GM19463 (cell line): Measurements from ENCODE around the gene ZMYM1.
"Not testable (repeated sequence)": the region's sequence is repeated elsewhere in the genome, so short reads cannot be mapped to it uniquely, and the experiment has no call there.

Source experiments
- ATAC-seq: cut with Tn5 transposase; IDR thresholded peaks from one replicate; pipeline ENCODE4 v1.9.1; 2021; ENCODE audit warnings: mild to moderate bottlenecking, moderate library complexity; ENCODE audit not compliant: unreplicated experiment

Gene ZMYM1

DNA sequence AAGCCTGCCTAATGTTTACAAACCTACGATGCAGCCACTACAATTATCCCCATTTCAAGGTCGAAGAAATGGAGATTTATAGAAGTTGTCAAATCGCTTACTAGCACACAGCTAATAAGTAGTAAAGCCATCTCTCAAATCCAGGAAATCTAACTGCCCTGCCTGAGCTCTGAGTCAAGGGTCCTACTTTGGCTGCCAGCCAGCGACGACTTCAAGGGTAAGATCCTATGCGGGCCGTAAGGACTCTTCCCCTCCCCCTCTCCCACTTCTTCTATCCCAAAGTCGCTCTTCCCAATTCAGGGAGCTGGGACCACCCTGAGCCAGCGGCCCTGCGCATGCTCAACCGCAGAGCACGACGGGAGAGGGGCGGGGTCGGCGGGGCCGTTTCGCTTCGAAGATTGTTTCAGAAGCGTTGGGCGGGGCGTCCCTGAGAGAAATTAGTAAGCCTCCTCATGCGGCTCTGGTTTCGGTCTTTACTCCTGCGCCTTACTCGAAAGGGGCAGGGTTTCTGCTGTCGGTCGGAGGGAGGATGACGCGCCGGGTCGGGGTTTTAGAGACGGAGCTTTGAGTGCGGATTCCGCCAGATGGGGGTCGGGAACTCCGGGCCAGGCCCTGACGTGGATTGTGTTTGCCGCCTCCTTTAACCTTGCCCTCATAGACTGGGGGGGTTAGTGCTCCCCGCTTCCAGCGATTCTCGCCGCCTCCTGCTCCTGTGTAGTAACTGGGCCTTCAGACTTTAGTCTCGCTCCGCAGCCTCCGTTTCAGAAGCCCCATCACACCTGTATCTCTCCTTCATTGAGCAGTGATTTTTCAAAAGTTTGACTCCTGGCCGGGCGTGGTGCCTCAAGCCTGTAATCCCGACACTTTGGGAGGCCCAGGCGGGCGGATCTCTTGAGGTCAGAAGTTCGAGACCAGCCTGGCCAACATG, at the start of gene ZMYM1:
TSS of gene ZMYM1 (plus strand) at position 383 of the 928 bp plus-strand sequence. CDS start 14,603 bp downstream, outside the sequence.
- peak; percentile 98 for ATAC-seq

DNA sequence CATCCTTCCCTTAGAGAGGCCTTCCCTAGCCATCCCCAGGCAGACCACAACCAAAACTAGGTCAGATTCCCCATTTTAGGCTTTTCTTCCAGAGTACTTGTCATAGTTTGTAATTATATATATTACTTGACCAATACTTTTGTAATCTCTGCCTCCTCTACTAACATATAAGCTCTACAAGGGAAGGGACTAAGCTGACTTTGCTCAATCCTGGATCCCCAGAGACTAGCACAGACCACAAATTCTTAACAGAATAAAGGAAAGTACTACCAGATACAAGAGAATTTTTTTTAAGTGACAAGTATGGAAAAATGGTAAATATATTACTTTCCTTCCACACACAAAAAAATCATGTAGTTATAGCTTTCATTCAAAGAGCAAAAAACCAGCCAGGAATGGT, 49.4 kb upstream of the ZMYM1 start:
- no peak for ATAC-seq

DNA sequence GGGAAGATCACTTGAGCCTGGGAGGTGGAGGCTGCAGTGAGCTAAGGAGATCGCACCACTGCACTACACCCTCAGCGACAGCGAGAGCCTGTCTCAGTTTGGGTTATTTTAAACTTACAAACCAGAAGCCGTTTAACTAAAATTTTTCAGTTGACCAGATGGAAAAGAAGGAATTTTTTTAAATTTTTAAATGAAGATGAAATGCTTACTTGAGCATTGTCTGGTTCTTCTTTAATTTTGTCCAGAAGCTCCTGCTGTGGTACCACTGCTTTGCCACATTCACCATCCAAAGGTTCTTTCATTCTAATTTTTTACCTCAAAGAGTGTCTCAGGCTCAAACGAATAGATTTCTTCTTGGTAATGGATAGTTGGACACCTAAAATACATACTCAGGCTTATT, 48.8 kb upstream of the ZMYM1 start:
- ATAC-seq, result no peak

DNA sequence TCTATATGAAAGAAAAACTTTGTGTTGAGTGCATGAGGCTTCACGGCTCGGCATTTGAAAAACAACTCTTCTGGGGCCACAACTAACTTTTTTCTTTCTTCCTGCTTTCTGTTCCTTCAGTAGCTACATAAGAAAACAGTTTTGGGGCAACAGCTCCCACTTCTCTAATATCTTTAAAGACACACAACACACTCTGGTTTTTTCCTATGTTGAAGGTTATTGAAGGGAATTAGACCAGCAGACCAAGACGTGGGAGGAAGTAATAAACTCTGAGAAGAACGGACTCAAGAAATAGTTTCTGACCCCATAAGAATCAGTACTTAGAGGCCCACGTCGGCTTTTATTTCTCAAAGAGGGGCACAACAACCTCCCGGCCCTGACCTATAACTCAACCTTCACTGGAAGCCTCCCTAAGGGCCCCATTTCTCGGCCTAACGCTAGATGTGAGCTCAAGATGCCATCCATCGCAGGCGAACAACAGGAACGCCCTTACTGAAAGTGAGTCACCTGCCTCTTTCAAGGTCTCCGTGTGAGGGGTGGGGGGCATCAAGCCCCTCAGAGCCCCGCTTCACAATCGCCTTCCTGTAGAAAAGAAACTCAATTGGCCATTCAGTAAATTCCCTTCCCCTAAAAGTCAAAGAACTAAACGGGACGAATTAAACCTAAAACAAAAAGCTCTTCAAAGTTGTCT, 48.3 kb upstream of the ZMYM1 start:
- peak; percentile 27 for ATAC-seq

DNA sequence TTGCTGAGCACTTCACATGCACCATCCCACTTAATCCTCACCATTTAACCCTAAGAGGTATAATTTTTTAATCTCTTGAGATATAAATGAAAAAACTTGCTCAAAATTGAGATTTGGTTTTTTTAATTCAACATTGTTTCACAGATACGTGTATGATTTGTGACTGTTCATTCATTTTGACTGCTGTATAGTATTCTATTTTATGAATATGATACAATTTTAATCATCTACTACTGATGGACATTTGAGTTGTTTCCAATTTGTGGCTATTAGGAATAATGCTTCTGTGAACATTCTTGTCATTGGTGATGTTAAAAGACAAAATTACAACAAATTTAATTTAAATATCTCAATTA, 46.8 kb upstream of the ZMYM1 start:
- no peak for ATAC-seq

DNA sequence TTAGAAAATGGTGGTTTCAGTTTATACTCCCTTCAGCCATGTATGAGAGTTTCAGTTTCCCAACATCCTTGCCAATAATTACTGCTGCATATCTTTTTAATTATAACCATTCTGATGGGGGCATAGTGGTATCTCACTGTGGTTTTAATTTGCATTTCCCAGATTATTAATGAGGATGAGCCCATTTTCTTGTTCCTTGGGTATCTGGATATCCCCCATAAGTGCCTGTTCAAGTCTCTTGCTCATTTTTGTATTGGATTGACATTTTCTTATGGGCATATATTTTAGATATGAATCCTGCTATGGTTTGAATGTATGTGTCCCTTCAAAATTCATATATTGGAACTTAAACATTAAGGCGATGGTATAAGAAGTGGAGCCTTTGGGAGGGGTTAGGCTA, 45.8 kb upstream of the ZMYM1 start:
- ATAC-seq, result no peak

DNA sequence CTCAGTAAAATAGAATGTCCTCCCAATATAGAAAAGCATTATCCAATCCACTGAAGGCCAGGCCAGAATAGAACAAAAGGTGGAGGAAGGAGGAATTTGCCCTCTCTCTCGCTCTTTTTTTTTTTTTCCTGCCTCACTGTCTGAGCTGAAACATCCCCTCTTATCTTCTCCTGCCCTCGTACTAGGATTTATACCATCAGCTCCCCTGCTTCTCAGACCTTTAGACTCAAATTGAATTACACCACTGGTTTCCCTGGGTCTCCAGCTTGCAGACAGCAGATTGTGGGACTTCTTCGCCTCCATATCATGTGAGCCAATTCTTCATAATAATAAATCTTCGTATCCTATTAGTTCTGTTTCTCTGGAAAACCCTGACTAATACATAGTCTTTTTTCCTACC, 42.6 kb upstream of the ZMYM1 start:
- no peak for ATAC-seq

DNA sequence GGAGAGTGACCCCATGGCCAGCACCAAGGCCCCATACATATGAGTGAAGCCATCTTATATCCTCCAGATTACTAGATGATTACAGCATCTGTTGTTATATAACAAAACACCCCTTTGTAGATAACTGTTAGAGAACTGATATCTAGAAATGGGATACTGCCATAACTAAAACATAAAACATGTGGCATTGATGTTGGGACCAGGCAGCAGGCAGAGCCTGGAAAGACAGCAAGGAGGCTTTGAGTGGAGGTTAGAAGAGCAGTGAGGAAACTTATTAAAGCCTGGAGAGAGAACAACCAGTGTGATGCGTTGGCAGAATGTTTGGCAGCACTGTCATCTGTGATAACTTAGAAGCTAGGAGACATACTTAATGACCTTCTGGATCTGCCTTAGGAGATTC, 42.0 kb upstream of the ZMYM1 start:
- ATAC-seq, result no peak

DNA sequence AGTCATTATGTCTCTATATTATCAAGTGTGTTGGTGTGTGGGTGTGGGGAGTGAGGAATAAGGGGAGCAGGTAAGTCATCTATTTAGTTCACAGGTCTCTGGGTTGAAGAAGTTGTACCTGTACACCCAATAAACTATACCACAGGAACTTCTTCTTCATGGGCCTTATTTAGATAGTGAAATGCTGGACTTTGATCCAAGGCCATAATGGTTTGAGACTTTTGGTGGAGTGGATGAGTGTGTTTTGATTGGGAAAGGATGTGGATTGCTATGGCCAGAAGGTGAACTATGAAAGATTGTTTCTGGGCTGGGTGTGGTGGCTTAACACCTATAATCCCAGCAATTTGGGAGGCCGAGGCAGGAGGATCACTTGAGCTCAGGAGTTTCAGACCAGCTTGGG, 40.5 kb upstream of the ZMYM1 start:
- ATAC-seq, result no peak

DNA sequence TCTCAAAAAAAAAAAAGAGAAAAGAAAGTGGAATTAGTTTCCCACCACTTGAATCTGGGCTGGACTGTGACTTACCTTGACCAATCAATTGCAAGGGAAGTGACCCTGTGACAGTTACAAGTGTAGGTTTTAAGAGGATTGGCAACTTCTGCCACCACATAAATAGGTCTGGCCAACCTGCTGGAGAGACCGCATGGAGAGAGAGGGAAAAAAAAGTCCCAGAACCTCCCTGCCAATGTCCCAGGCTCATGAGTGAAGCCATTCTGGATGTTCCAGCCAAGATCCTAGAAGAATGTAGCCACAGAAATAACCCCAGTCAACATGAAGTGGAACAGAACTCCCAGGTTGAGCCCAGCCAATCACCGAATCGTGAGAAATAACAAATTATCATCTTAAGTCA, 35.7 kb upstream of the ZMYM1 start:
- ATAC-seq, result no peak

DNA sequence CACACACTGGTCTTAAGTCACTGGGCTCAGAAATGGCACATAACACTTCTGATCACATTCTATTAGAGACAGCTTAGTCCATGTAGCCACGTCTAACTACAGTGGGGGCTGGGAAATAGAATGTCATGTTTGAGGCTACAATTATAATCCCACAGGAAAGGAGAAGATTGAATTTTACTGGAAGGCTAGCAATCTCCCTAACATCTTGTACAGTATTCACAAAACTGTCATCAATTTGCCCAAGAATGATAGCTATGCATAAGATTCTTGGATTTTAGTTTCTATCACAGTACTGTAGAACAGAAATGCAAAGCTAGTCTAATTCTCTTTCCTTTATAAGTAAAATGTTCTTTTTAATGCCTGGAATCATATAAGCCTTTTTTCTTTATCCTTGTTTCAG, 34.8 kb upstream of the ZMYM1 start:
- ATAC-seq, result no peak

DNA sequence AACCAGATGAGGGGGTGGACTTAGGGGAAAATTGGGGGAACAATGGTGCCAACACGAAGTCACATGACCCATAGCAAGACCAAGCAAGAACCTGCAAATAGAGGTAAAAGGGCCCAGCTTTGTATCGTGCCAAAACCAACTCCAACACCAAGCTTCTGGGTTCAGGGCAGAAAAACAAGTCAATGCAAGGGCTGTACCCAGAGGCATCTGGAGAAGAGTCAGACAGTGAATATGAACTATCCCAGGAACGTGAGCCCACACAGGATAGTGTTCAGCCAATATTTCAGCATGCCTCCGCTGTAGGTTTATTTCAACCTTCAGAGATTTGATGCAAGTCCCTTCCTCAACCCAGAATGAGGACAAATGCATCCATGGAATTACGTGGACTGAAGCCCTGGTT, 32.5 kb upstream of the ZMYM1 start:
- ATAC-seq, result no peak

DNA sequence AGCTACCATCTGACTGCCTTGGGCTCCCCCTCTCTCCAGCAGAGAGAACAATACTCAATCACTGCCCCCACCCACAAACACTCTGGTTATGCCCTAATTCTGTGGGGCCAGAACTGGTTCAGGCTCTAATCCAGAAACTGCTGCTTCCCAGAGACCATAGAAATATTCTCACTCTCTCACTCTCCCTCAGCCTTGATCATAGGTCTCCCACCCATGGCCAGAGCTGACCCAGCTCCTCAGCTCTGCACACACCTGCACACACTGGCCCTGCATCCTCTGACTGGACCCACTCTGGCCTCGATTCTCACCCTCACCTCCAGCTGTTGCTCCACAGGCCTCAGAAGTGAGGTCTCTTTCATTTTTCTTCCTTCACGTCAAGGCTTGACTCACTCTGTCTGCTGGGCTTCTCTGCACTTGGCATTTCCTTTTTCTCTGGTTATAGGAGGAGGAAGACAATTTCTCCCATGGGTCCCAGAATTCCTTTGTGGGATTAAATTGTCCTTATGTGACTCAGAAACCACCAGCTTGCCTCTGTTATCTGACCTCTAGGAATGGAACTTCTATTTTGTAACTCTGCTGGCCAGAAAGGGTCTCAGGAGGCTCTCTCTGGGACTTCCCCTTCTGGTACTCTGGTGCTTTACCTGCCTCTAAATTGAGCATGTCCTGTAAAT, 31.9 kb upstream of the ZMYM1 start:
- no peak for ATAC-seq

DNA sequence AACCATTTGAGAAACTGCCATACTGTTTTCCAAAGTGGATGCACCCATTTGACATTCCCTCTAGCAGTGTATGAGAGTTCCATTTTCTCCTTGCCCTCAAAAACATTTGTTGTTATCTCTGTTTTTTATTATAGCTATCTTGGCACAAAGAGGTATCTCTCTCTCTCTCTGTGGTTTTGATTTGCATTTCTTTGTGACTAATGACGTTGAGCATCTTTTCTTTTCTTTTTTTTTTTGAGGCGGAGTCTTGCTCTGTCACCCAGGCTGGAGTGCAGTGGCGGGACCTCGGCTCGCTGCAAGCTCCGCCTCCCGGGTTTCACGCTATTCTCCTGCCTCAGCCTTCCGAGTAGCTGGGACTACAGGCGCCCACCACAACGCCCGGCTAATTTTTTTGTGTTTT, 30.1 kb upstream of the ZMYM1 start:
- no peak for ATAC-seq

DNA sequence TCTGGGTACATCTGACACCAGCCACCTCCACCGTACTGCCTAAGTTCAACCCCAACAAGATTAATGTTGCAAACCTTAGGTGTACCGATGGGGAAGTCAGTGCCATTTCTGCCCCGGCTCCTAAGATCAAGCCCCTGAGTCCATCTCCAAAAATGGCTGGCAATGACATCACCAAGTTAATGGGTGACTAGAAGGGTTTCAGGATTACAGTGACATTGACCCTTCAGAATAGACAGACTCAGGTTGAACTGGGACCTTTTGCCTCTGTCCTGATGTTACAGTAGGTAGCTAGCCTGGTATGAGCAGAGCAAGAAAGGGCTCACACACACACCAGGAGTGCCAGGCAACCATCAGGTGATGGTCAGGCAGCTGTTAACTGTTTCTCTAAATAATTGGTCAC, 25.8 kb upstream of the ZMYM1 start:
- ATAC-seq, result no peak

DNA sequence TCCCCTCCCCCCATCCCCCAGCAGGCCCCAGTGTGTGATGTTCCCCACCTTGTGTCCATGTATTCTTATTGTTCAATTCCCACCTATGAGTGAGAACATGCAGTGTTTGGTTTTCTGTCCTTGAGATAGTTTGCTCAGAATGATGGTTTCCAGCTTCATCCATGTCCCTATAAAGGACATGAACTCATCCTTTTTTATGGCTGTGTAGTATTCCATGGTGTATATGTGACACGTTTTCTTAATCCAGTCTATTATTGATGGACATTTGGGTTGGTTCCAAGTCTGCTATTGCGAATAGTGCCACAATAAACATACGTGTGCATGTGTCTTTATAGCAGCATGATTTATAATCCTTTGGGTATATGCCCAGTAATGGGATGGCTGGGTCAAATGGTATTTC, 24.9 kb upstream of the ZMYM1 start:
- not testable (repeated sequence) for ATAC-seq

DNA sequence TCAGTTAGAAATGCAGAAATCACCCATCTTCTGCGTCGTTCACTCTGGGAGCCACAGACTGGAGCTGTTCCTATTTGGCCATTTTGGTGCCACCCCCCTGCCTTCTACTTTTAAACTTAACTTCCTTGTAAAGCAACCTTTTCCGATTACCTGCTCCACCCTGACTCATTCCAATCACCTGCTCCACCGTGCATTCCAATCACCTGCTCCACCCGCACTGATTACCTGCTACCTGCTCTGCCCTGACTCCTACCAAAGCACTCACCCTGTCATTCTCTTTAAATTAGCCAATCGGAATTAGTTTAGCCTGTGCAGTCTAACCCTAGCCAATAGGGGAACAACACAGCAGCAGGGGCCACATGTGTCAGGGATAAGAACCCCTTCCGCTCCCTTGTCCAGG, 20.9 kb upstream of the ZMYM1 start:
- ATAC-seq, result not testable (repeated sequence)

DNA sequence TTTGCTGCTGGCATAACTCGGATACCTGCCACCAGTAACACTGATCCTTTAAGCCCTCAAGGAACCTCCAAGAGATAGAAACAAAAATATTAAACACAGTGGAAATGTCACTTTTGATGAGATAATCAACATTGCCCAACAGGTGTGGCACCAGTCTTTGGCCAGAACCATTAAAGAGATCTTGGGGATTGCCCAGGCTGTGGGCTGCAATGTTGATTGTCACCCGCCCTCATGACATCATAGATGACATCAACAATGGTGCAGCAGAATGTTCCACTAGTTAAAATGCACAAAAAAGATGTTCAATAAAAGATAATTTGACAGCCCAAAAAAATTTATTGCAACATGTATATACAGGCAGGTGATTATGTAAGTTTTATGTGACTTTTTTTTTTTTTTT, 20.2 kb upstream of the ZMYM1 start:
- ATAC-seq, result no peak

DNA sequence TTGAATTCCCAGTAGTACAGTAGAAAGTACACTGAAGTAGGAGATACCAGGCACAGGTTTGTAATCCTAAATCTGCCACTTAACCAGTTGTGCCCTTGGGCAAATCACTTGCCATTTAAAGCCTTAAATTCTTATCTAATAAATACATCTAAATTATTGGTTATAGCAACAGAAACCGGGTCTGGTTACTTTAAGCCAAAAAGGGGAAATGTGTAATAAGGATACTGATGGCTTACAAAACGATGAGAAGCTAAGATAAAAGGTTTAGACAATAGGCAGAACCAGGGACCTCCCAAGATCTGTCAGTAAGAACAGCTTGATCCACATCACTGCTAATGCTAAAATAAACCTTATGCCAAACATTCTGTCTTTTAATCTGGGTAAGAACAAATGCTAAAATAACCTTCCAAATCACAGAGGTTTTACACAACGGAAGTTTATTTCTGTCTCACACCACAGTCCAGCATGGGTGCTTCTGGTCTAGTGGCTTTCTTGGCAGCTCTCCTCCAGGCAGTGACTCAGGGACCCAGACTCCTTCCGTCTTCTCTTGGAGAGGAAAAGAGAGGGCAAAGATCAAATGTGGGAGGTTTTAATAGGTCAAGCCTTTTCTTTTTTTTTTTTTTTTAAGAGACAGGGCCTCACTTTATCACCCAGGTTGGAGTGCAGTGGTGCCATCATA, 16.5 kb upstream of the ZMYM1 start:
- ATAC-seq, result no peak

DNA sequence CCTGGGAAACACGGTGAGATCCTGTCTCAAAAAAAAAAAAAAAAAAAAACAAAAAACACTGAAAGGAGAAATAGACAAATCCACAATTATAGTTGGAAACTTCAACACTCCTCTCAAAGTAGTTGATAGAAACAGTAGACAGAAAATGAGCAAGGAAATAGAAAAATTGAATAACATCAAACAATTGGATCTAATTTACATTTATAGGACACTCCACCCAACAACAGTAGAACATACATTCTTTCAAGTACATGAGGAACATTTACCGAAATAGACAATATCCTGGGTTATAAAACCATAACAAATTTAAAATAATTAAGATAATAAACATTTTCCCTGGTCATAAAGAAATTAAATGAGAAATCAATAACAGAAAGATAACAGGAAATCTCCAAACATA, 14.9 kb upstream of the ZMYM1 start:
- no peak for ATAC-seq

DNA sequence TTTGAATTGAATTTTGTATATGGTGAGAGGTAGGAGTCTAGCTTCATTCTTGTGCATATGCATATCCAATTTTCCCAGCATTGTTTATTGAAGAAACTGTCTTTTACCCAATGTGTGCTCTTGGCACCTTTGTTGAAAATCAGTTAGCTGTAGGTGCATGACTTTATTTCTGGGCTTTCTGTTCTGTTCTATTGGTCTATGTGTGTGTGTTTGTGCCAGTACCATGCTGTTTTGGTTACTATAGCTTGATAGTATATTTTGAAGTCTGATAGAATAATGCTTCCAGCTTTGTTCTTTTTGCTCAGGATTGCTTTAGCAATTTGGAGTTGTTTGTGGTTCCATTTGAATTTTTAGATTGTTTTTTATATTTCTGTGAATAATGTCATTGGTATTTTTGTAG, 9.4 kb upstream of the ZMYM1 start:
- ATAC-seq, result no peak
